GM12801 (cell line): ENCODE data around the gene PEG3.

Experiments used
- CTCF ChIP-seq: IDR thresholded peaks from one replicate; pipeline ENCODE4 v1.5.1; 2011; ENCODE audit warnings: control low read depth; ENCODE audit not compliant: insufficient read length; ENCODE audit errors: extremely low read depth

PEG3 gene

GRCh38 chr19:56837004-56837403 is 3.5 kb downstream of the PEG3 start:
- no peak for TF ChIP-seq CTCF

GRCh38 chr19:56836059-56836458 is 4.5 kb downstream of the PEG3 start:
- no peak for TF ChIP-seq CTCF

GRCh38 chr19:56835401-56835800 is 5.1 kb downstream of the PEG3 start:
- TF ChIP-seq CTCF = no peak

- no peak for TF ChIP-seq CTCF
These were observed 5.8 kb downstream of the PEG3 start for GRCh38 chr19:56834564-56835375.

- TF ChIP-seq CTCF = no peak
These were observed 8.1 kb downstream of the PEG3 start for GRCh38 chr19:56832352-56832928.

GRCh38 chr19:56831255-56831654 is 9.3 kb downstream of the PEG3 start:
- no peak for TF ChIP-seq CTCF

- TF ChIP-seq CTCF = no peak
These were observed 10.9 kb downstream of the PEG3 start for GRCh38 chr19:56829596-56829995.
